GM21526 (cell line): Measurements from ENCODE around the gene DLGAP4.
"Not testable (repeated sequence)": the region's sequence is repeated elsewhere in the genome, so short reads cannot be mapped to it uniquely, and the experiment has no call there.

ENCODE experiments used
- ATAC-seq: cut with Tn5 transposase; IDR thresholded peaks from one replicate; pipeline ENCODE4 v1.9.1; 2021; ENCODE audit warnings: moderate library complexity; ENCODE audit not compliant: unreplicated experiment, low FRiP score

DLGAP4 gene

DNA sequence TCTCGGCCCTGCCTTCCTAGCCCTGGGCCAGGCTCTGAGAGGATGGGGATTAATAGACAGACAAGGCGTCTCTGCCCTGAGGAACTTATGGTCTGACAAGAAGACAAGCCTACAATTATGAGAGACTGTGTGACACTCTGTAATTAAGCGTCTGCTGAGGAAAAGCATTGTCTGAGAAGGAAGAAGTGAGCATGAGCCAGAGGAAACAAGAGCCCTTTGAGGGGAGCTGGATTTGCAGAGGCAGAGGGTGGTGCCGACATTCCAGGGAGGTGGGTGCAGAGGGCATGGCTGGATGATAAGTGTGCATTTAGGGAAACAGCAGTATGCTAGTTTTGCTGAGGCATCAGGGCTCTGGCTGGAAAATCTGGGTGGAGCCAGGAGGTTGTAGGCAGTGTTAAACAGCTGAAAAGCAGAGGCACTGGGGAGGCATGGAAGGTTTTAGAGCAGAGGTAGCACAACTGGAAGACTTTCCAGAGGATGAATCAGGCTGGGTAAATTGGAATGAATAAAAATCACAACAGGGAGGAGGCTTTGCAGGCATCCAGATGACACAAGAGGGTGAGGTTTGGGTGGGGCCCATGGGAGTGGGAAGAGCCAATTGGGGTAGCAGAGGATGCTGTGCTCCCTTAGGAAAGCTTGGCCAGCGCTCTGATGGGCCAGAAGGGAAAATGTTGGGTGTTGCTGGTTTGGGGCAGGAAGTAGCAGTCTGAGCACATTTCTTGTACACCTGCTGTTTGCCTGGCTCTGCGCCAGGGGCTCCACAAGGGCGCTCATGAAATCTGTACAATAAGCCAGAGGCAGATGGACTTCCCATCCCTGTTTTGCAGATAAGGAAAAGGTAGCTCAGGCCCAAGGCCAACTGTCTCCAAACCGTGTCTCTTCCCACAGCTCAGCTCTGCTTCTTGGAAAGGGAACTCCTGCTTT lies 161.2 kb downstream of the DLGAP4 start:
- no peak for ATAC-seq

- ATAC-seq: no peak
These were observed 162.2 kb downstream of the DLGAP4 start for GRCh38 chr20:36468149-36469000.

GRCh38 chr20:36469973-36470372 lies 163.8 kb downstream of the DLGAP4 start:
- no peak for ATAC-seq

DNA sequence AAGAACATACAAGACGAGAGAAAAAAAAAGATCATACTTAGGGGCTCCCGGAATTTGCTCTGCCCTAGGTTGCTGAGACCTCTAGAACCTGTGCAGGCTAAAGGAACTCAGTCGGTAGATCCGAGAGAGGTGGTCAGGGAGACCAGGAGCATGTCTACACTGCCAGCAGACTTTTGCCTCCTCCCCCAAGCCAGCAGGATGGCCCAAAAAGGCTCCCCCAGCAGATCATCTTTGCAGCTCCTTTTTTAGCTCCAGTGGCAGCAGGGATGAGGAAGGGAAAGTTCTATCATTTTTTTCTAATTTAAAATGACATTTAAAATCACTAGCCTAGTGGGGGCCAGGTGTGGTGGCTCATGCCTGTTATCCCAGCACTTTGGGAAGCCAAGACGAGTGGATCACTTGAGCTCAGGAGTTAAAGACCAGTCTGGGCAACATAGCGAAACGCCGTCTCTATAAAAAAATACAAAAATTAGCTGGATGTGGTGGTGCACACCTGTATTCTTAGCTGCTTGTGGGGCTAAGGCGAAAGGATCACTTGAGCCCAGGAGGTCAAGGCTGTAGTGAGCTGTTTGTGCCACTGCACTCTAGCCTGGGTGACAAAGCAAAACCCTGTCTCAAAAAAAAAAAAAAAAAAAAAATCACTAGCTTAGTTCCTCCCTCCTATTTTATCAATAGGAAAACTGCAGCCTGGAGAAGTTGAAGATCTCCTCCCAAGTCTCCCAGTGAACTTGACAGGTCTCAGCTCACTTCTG lies 165.9 kb downstream of the DLGAP4 start:
- ATAC-seq: no peak

GRCh38 chr20:36472637-36473090 lies 166.5 kb downstream of the DLGAP4 start:
- ATAC-seq: no peak

DNA sequence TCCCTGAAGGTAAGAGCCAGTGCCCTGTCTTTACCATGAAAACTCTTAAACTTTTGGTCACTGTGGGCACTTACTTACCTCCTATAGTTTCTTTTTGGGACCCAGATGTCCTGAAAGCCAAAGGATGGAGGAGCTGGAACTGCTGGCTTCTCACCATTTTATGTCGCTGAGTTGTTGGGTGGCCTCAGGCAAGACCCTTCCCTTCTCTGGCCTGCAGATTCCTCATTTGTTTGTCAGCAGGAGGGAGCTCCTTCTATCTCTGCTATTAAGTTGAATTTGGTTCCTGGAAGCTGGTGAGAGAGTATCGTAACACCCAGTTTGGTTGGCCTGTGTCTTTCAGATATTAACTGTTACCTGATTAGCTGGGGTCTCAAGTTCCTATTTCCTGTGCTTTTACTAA lies 167.0 kb downstream of the DLGAP4 start:
- ATAC-seq: no peak

DNA sequence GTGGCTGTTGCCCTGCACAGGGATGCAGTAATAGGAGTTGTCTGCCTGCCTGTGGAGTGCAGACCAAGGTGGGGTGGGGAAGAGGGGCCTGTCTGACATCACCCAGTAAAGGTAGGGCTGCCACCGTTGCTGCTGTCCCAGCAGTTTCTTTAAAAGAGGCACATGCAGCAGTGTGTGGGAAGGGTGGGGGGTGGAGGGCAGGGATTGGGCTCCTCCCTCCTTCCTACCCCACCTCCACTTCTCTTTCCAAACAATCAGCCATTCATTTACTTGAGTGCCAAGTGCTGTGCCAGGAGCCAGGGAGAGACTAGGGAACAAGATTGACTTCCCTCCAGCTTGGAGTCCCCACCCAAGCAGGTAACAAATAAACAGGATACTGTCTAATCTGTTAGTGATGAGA lies 168.4 kb downstream of the DLGAP4 start:
- no peak for ATAC-seq

GRCh38 chr20:36475054-36475453 lies 168.9 kb downstream of the DLGAP4 start:
- not testable (repeated sequence) for ATAC-seq

DNA sequence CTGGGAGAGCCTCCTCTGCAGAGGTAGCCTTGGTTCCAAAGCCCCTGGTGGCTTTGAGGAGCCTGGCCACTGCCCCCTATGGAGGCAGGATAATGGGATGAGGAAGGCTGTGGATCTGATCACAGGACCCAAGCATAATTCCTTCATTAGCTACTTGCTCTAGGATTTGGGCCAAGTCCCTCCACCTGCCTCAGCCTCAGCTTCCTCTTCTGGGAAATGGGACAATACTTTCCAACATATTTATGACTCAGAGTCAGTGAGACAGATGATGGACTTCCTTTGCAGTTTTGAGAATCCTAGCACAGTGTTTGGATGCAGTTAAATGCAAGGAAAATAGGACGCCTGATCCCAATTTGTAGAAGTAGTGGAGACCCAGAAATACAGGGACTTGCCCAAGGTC lies 171.3 kb downstream of the DLGAP4 start:
- no peak for ATAC-seq

DNA sequence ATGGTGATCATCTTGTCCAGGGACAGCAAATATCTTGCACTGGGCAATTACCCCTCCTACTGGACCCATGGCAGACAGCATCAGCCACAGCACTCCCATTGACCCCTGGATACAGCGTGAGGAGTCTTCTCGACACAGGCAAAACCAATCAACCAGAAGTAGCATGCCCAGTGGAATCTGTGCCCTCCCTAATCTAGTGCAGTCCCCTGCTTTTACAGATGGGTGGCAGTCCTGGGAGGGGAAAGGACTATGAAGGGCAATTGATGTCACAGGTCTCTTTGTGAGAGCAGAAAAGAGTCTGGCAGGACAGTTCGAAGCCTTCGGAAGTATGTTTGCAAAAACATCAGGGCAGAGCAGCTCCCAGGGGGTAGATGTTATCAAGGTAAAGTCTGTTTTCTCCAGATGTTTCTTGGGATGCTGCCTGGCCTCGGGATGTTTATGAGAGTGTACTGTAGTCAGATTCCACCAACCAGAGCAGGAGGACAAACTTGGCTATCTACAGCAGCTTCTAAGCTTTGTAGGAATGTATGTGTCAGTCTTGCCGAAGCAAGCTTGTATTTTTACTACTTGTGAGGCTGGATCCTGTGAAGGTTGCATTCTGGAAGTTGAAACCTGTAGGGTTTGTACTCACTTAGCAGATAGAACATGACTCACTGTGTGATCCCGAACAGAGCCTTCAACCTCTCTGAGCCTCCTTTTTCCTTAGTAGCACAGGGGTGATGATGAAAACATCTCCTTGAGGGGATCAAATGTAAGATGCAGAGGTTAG lies 172.2 kb downstream of the DLGAP4 start:
- ATAC-seq: no peak

GRCh38 chr20:36479938-36480337 lies 173.8 kb downstream of the DLGAP4 start:
- no peak for ATAC-seq

DNA sequence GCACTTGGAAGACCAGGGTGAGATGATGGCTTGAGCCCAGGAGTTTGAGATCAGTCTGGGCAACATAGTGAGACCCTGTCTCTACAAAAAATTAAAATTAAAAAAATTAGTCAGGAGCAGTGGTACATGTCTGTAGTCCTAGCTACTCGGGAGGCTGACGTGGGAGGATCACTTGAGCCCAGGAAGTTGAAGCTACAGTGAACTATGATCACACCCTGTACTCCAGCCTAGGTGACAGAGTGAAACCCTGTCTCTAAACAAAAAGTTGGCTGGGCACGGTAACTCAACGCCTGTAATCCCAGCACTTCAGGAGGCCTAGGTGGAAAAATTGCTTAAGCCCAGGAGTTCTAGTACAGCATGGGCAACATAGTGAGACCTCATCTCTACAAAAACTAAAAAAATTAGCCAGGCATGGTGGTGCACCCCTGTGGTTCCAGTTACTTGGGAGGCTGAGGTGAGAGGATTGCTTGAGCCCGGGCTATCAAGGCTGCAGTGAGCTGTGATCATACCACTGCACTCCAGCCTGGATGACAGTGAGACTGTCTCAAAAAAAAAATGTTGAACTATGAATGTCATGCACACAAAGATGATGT lies 174.4 kb downstream of the DLGAP4 start:
- no peak for ATAC-seq

- no peak for ATAC-seq
These were observed 175.4 kb downstream of the DLGAP4 start for GRCh38 chr20:36481380-36482043.

DNA sequence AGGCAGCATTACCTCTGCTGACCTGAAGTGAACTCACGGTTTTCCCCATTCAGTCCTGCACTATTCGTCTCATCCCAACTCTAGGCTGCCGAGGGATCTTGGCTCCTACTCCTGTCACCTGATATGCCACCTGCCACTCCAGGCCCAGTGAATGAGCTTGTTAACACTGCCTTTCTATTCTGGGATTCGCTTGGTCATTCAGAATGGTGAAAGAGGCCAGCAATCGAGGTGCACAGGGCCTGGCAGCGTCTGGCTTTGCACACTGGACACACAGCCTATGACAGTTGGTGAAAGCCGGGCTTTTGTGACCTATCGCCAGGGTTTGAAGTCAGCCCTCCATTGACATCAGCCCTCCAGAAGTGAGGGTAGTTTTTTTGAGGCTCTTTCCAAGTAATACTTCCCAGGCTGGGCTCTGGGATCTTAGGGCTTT lies 175.9 kb downstream of the DLGAP4 start:
- ATAC-seq: no peak

DNA sequence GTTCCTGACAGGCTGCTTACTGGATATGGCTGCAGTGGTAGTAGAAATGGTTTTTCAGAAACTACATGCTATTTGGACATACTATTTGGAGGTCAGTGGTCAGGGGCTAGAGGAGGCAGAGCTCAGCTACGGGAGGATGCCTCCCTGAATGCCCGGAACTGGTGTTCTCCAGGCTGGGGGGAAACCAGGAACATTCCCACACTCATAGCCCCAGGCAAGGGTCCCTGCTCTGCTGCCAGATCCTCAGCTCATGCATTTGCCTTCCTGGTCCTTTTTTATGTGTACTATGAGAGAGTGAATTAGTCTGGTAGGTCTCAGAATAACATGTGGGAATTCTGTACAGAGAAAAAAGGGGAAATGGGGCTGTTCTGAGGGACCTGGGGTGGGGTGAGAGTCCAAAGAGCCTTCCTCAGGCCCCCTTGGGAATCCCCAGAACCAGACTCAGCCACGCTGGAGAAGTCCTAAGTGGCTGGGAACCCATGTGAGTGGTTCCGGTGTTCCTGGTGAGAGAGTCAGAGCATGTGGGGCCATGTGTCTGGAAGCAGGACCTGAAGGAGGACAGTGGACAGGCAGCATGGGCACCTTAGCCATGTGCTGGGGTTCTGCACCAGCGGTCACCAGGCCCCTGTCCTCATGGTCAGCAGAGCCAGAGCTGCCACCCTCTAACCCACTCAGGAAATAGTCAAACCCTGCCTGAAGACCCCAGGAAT lies 177.2 kb downstream of the DLGAP4 start:
- no peak for ATAC-seq

DNA sequence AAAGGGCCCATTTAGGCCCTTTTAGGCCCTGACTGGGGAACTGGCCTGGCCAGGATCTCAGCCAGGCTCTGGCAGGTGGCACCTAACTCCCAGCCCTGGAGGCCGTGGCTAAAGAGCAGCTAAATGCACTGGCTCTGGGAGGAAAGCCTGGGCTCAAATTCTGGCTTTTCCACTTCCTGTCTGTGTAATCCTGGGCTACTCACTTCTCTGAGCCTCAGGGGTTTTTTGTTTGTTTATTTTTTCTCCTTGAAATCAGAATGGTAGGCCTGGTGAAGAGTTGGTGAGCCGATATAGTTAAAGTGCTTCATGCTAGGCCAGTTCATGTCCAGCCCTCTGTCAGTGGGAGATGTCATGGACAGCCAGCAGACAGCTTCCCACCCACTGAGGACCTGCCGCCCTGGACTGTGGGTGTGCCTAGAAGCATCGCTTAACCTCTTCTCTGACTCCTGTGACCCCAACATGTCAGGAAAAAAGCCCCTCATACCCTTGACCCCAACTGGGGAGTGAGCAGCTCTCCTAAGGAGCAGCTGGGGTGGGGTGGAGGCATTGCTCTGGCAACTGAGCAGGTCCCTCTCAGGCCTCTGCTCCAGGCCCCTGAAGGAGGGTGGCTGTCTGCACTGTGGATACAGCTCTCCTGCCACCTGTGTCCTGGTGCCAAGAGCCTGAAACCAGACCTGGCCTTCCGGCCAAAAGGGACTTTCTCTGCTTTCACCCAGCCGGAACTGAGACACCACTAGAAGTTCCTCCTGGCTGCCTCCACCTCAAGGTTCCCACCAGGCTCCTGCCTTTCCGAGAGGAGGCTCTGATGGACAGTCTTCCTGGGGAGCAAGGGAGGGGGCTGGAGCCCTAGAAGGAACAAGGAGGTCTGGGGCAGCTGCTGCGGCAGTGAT lies 178.0 kb downstream of the DLGAP4 start:
- ATAC-seq: no peak

GRCh38 chr20:36485286-36485685 lies 179.1 kb downstream of the DLGAP4 start:
- no peak for ATAC-seq
